ENCODE data around the gene SEMA6A.

SEMA6A gene

GRCh38 chr5:116442931-116443551, 131.6 kb downstream of the SEMA6A start:
- no peak for DNase-seq (ENCODE audit: low read depth in 4 of 4, low spot score in 1 of 4)

GRCh38 chr5:116442095-116442534, 132.5 kb downstream of the SEMA6A start:
- DNase-seq (ENCODE audit: low read depth in 4 of 4, low spot score in 1 of 4) = no peak

- no peak for DNase-seq (ENCODE audit: low read depth in 4 of 4, low spot score in 1 of 4)
These were observed 133.4 kb downstream of the SEMA6A start for GRCh38 chr5:116441223-116441622.

- DNase-seq (ENCODE audit: low read depth in 4 of 4, low spot score in 1 of 4) = no peak
These were observed 134.1 kb downstream of the SEMA6A start for GRCh38 chr5:116440457-116441001.

- no peak for DNase-seq (ENCODE audit: low read depth in 4 of 4, low spot score in 1 of 4)
These were observed 134.7 kb downstream of the SEMA6A start for GRCh38 chr5:116439905-116440304.

GRCh38 chr5:116438979-116439554, 135.6 kb downstream of the SEMA6A start:
- no peak for DNase-seq (ENCODE audit: low read depth in 4 of 4, low spot score in 1 of 4)

GRCh38 chr5:116437922-116438578, 136.6 kb downstream of the SEMA6A start:
- DNase-seq (ENCODE audit: low read depth in 4 of 4, low spot score in 1 of 4) = no peak

- DNase-seq (ENCODE audit: low read depth in 4 of 4, low spot score in 1 of 4) = no peak
These were observed 137.3 kb downstream of the SEMA6A start for GRCh38 chr5:116437351-116437705.

- no peak for DNase-seq (ENCODE audit: low read depth in 4 of 4, low spot score in 1 of 4)
These were observed 137.8 kb downstream of the SEMA6A start for GRCh38 chr5:116436674-116437350.

- no peak for DNase-seq (ENCODE audit: low read depth in 4 of 4, low spot score in 1 of 4)
These were observed 145.7 kb downstream of the SEMA6A start for GRCh38 chr5:116428966-116429365.

GRCh38 chr5:116428413-116428812, 146.2 kb downstream of the SEMA6A start:
- DNase-seq (ENCODE audit: low read depth in 4 of 4, low spot score in 1 of 4) = no peak

- DNase-seq (ENCODE audit: low read depth in 4 of 4, low spot score in 1 of 4) = no peak
These were observed 149.7 kb downstream of the SEMA6A start for GRCh38 chr5:116424951-116425350.

- DNase-seq (ENCODE audit: low read depth in 4 of 4, low spot score in 1 of 4) = no peak
These were observed 150.4 kb downstream of the SEMA6A start for GRCh38 chr5:116424258-116424615.

- DNase-seq (ENCODE audit: low read depth in 4 of 4, low spot score in 1 of 4) = no peak
These were observed 150.9 kb downstream of the SEMA6A start for GRCh38 chr5:116423587-116424257.

- no peak for DNase-seq (ENCODE audit: low read depth in 4 of 4, low spot score in 1 of 4)
These were observed 151.5 kb downstream of the SEMA6A start for GRCh38 chr5:116423141-116423540.

- no peak for DNase-seq (ENCODE audit: low read depth in 4 of 4, low spot score in 1 of 4)
These were observed 153.5 kb downstream of the SEMA6A start for GRCh38 chr5:116421080-116421629.

- DNase-seq (ENCODE audit: low read depth in 4 of 4, low spot score in 1 of 4) = no peak
These were observed 154.1 kb downstream of the SEMA6A start for GRCh38 chr5:116420540-116420939.

GRCh38 chr5:116419258-116419657, 155.4 kb downstream of the SEMA6A start:
- no peak for DNase-seq (ENCODE audit: low read depth in 4 of 4, low spot score in 1 of 4)

GRCh38 chr5:116418774-116419173, 155.8 kb downstream of the SEMA6A start:
- DNase-seq (ENCODE audit: low read depth in 4 of 4, low spot score in 1 of 4) = no peak

- no peak for DNase-seq (ENCODE audit: low read depth in 4 of 4, low spot score in 1 of 4)
These were observed 156.6 kb downstream of the SEMA6A start for GRCh38 chr5:116418016-116418415.

GRCh38 chr5:116415989-116416388, 158.6 kb downstream of the SEMA6A start:
- DNase-seq (ENCODE audit: low read depth in 4 of 4, low spot score in 1 of 4) = no peak
